GM19468 (cell line): ENCODE results near the gene DMXL2.
A peak's percentile ranks its signal among the peaks of the same experiment; 100 is the strongest.
"Not testable (repeated sequence)": the region's sequence is repeated elsewhere in the genome, so short reads cannot be mapped to it uniquely, and the experiment has no call there.

ENCODE experiments used
- ATAC-seq: cut with Tn5 transposase; IDR thresholded peaks from one replicate; pipeline ENCODE4 v1.9.1; 2021; ENCODE audit warnings: mild to moderate bottlenecking, moderate library complexity, moderate number of reproducible peaks; ENCODE audit not compliant: unreplicated experiment; ENCODE audit errors: extremely low read depth

The DMXL2 gene

GRCh38 chr15:51622604-51623370 is at the start of gene DMXL2:
Gene DMXL2, minus strand, starts transcription at chr15:51622771. Its CDS starts 226 bp downstream, at chr15:51622545.
- no peak for ATAC-seq

GRCh38 chr15:51672155-51672687 is 49.6 kb upstream of the DMXL2 start:
- no peak for ATAC-seq

- ATAC-seq, result no peak
Observed at GRCh38 chr15:51669381-51669780, 46.8 kb upstream of the DMXL2 start.

- no peak for ATAC-seq
Observed at GRCh38 chr15:51668446-51668845, 45.9 kb upstream of the DMXL2 start.

GRCh38 chr15:51667478-51667877 is 44.9 kb upstream of the DMXL2 start:
- no peak for ATAC-seq

GRCh38 chr15:51661072-51661471 is 38.5 kb upstream of the DMXL2 start:
- no peak for ATAC-seq

- no peak for ATAC-seq
Observed at GRCh38 chr15:51658664-51659063, 36.1 kb upstream of the DMXL2 start.

- not testable (repeated sequence) for ATAC-seq
Observed at GRCh38 chr15:51655401-51656057, 33.0 kb upstream of the DMXL2 start.

- no peak for ATAC-seq
Observed at GRCh38 chr15:51652084-51652668, 29.6 kb upstream of the DMXL2 start.

GRCh38 chr15:51649659-51650521 is 27.3 kb upstream of the DMXL2 start:
- peak; percentile 57 for ATAC-seq

GRCh38 chr15:51648643-51649042 is 26.1 kb upstream of the DMXL2 start:
- not testable (repeated sequence) for ATAC-seq

- ATAC-seq, result not testable (repeated sequence)
Observed at GRCh38 chr15:51648101-51648500, 25.5 kb upstream of the DMXL2 start.

- ATAC-seq, result no peak
Observed at GRCh38 chr15:51647128-51647562, 24.6 kb upstream of the DMXL2 start.

- no peak for ATAC-seq
Observed at GRCh38 chr15:51642696-51643095, 20.1 kb upstream of the DMXL2 start.

GRCh38 chr15:51641490-51642130 is 19.0 kb upstream of the DMXL2 start:
- no peak for ATAC-seq

GRCh38 chr15:51634591-51635198 is 12.1 kb upstream of the DMXL2 start:
- no peak for ATAC-seq

GRCh38 chr15:51629612-51630011 is 7.0 kb upstream of the DMXL2 start:
- no peak for ATAC-seq

GRCh38 chr15:51625236-51625635 is 2.7 kb upstream of the DMXL2 start:
- ATAC-seq, result no peak

GRCh38 chr15:51624022-51624421 is 1.5 kb upstream of the DMXL2 start:
- ATAC-seq, result no peak
